ENCODE measurements around the gene TNS4. TPM values are rescaled to one million over a fixed set of nuclear protein-coding genes. Genes with fewer than 3 reads are reported as not detected.

TNS4 gene
- polyA plus RNA-seq, 1 donor, result 0.10 TPM

DNA sequence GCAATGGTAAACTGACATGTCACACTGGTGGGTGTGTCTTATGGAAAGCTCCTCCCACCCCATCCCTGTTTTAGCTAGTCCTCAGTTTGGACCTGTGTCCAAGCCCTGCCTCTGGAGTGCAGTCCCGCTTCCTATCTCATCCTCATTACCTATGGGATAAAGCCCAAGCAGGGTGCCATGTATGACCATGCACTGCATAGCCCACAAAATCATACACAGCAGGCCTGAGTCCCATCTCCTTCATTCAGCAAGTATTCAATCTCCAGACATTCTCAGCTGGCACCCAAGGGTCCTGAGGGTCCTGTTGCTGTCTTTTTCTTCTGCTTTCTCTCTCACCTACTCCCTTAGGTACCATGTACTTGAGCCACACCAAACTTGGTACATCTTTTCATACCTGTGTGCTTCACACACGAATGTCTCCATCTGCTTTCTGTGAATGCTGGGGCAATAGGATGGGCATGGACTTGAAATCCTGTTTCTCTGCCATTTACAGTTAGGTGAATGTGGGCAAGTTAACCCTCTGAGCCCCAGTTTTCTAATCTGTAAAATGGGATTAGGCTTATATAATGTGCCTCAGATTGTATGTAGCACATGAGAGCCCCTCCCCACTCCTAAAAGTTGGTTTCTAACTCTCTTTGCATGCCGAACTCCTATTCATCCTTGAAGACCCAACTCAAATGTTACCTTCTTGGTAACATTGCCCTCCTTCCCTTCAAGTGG, 28.5 kb downstream of the TNS4 start:
- DNase-seq, result no peak

DNA sequence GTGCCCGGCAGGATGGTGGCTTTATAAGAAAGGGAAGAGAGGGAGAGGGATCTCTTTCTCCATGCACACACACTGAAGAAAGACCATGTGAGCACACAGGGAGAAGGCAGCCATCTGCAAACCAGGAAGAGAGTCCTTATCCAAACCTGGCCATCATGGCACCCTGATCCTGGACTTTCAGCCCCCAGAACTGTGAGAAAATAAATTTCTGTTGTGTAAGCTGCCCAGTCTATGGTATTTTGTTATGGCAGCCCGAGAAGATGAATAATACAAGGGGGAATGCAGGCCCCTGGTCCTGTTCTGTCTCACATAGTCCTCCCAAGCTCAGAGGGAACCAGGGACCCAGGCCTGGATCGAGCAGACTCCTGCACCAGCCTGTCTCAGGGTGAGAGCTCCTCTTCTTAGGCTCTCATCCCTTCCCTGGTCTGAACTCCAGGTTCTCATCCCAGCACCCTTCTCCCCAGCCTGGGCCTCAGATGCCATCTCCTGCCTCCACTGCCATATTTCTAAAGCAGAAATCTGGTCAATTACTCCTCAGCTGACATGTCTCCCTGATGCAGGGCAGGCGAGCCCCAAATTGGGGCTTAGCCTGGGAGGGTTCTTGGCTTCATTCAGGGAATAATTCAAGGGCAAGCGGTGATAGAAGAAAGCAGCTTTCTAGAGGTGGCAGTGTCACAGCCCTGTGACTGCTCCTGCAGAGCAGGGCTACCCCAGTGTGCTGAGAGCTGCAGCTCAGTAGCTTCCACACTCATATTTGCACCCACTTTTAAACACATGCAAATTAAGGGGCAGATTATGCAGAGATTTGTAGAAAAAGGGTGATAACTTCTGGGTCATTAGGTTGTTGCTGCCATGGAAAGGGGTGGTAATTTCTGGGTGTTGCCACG, 29.3 kb downstream of the TNS4 start:
- DNase-seq, result no peak

DNA sequence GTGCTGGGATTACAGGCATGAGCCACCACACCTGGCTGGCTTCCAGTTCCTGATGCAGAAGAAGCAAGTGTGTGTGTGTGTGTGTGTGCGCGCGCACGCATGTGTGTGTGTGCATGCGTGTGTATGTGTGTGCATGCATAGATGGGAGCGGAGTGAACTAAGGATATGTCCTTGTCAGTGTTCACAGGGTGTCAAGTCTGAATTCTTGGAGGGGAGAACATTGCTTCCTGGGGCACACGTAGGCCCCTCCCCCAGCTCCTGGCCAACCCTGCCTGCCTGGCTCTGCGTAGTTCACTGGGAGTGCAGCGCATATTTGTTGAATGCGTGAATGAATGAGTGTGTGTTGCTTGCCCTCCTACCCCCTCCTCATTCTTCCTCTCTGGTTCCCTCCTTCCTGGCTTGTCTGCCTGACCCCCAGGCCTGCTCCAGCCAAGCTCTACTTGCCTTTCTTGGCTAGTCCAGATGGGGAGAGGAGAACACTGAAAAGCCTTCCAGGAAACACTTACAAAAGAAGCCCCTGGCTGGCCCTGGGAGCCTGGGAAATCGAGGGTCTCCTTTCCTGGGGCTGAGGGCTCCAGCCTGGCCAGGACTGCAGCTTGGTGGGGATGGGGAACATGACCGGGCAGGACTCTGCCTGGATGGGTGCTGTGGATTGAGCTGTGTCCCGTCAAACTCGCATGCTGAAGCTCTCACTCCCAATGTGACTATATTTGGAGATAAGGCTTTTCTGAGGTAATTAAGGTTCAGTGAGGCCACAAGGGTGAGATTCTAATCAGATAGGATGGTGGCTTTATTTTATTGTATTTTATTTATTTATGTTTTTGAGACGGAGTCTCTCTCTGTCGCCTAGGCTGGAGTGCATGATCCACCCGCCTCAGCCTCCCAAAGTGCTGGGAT, 30.2 kb downstream of the TNS4 start:
- no peak for DNase-seq

DNA sequence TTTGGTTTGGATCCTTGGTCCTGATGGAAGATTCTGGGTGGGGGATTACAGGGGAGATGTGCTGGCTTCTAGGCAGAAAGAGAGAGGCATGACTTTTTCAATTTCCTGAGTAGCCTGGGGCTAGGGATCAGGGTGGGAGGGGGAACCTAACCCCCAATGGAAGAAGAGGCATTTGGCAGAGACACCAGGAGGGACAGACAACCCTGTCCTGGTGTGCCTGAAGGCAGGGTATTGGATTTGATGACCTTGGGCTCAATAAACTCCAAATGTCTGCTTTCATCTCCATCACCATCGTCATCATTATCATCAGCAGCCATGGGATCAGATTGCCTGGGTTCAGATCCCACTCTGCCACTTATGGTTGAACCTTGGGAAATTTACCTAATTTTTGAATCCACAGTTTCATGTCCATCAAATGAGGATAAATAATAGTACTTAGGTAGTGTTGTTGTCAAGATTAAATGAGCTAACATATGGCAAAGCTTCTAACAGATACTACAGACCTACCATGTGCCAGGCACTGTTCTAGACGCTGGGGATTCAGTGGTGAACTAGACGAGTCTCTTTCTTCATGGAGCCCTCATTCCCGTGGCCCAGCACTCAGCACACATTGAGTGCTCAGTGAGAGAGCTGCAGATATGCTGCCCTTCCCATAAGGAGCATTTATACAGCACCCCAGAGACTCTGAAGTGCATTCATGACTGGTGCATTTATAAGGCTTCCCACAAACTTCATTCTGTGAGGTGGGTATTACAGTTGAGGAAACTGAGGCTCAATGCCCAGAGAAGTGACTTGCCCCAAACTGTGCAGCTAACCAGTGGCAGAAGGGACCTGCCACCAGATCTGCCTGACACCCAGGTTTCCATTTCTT, 31.4 kb downstream of the TNS4 start:
- no peak for DNase-seq

DNA sequence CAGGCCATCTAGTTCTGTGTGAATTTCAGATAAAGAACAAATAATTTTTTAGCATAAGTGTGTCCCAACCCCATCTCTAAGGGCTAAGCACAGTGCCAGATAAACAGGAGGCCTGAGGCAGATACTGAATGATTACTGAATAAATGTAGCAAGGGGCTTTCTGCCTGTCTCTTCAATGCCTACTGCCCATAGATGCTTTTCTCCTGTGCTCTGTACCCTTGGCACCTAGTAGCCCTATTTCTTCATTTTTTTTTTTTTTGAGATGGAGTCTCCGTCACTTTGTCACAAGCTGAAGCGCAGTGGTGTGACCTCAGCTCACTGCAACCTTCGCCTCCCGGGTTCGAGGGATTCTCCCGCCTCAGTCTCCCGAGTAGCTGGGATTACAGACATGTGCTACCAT, 32.9 kb downstream of the TNS4 start:
- no peak for DNase-seq

DNA sequence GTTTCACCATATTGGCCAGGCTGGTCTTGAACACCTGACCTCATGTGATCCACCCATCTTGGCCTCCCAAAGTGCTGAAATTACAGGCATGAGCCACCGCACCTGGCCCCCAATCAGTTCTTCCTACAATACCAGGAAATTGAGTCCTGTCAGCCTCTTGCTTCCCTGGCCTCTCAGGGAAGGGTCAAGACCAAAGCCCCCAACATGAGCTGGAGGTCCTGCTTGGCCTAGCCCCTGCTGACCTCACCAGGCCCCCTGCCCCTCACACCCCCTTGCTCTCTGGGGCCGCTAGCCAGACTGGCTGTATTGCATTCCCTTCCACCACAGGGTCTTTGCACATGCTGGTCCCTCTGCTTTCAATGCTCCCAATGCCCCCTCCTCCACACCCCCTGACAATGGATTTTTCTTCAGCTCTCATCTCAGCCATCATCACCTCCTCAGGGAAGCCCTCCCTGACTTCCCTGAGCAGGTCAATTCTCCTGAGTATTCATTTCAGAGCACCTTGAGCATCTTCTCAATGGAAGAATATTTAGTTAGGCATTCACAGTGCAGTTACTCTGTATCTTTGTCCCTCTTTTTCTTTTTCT, 34.0 kb downstream of the TNS4 start:
- no peak for DNase-seq

DNA sequence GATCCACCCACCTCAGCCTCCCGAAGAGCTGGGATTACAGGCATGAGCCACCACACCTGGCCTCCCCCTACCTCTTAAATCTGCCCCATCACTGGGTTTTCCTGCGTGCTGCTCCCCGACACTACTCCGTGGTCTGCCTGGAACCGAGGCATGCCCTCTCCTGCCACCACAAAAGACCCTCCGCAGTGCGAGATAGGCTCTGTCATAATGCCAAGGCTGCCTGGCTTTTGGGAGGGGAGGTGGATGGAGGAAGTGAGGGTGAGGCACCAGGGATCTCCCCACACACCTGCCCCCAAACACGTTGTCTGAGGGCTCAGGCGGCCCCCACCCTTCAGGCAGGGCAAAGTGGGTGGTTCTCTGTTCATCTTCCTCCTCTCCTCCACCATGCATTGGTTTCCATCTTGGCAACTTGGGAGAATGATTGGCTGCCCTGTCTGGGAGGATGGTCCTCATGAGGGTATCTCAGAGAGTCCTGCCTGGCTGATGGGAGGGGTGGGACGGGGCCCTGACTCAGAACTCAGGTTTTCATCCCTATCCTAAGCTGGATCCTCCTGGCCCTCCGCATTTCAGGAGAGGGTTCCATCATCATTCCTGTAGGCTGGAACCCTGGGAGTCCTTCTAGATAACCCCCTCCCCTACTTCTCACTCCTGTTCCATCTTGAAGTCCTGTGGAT, 35.0 kb downstream of the TNS4 start:
- DNase-seq, result no peak

DNA sequence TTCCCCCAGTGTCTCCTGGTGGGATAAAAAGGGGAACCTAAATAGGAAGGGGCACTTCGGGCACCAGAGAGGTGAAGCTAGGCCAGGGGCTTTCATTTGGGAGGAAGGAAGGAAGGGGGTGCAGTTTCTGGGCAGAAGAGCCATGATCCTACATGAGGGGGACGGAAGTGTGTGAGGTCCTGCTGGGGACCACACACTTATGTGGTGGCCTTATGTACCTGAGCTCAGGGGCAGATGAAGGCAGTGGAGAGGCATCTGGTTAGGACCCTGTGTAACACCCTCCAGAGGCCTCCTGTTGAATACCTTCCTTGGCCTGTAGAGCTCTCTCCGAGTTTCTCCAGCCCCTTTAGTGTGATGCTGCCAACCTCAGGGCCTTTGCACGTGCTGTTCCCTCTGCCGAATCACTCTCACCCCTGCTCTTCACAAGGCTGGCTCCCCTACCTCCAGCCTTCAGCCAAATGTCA, 37.0 kb downstream of the TNS4 start:
- DNase-seq, result no peak

DNA sequence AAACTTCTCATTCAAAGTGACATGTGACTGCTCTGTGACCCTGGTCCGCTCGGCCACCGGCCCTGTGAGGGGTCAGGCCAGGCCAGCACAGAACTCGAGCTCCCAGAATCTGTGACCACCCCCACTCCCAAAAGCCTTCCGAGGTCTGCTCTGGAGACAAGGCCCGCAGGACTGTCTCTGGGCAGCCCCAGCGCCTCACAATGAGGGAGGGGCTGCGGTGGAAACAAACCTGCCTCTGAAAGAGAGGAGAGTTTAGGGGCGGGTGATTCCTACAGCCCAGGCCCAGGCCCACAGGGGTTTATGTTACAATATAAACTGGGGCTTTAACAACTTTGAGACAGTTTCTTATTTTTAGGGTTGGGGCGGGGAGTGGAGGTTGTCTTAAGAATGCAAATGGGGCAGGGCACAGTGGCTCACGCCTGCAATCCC, 38.3 kb downstream of the TNS4 start:
- no peak for DNase-seq

DNA sequence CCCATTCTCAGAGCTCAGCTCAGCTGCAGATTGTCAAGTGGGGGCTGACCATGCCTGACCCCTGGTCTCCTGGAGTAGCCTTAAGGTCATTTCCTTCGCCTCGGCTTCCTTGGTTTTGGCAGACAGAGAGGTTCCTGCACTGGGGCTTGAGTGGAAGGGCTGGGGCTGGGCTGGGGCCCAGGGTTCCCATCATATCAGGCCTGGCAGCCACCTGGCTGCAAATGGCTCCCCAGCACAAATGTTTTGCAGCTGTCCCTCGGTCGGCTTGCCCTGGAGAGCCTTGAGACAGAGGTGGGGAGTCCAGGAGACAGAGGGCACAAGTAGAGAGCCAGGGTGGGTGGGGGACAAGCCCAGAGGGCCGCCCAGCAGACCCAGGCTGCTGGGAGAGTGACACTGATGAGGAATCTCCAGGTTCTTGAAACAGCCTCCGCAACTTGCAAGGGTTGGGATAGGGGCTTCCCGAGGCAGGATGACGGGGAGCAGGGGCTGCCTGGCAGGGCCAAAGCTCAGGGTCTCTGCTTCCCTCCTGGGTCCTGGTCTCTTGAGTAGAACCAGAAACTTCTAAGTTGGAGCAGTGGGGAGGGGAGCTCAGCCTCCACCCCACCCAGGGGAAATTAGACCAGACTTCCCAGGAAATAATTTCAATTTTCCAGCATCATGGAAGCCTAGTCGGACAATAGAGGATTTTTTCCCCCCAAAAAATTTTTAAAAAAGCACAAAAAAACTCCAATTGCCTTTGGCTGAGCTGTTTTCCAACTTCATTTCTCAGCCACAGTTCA, 38.9 kb downstream of the TNS4 start:
- DNase-seq, result no peak

DNA sequence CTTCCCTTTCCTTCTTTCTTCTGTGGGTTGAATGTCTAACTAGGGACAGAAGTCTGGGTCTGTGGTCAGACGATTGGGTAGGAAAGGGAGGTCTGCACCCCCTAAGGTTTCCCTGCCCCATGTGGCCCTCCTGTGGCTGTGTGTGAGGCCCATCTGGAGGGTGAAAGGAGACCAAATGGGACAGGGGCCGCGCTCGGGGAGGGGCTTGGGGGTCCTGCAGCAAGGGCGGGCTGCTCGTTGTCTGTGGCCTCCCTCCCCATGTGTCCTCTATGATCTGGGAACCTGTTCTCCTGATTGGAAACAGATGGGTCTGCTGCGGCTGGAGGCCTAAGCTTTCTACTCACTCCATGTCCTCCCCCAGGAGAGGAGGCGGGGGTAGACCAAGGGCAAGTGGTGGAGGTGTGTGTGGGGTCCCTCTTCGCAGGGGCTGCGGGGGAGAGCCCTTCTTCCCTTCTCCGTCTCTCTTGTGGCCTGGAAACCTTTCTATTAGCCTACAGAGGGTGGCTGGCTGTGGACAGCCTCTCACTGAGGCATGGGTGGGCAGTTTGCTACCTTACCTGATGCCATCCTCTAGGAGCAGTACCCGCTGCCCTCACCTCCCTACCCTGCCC, 39.6 kb downstream of the TNS4 start:
- DNase-seq, result no peak

DNA sequence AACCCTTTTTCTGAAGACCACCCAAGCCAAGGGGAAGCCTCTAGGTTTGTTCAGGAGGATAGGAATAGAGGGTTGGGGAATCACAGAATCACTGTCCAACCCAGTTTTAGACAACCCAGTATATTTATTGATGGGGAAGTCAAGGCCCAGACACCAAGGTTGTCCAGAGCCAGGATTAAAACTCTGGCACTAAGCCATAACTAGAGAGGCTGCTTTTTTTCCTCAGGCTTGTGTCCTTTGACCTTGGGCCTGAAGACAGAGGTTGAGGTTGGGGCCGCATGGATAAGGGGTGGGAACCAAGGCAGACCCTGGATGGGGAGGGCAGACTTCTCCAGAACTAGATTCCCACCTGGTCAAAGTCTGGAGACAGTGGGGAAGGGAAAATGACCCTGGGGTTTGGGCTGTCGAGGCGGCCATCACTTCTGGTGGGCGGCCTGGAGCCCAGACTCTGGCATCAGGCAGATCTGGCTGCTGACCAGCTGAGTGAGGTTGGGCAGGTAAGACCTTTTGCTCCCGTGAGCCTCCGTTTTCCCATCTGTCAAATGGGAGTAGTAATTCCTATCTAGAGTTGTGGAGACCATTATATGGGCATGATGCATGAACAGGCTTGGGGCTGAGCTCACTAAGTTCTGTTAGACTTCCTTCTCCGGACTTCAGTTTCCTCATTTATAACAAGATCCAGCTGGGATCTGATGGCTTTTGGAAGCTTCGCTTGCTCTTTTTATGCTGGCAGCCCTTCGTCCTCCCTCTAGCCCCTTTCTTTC, 40.3 kb downstream of the TNS4 start:
- DNase-seq, result peak; percentile 60

DNA sequence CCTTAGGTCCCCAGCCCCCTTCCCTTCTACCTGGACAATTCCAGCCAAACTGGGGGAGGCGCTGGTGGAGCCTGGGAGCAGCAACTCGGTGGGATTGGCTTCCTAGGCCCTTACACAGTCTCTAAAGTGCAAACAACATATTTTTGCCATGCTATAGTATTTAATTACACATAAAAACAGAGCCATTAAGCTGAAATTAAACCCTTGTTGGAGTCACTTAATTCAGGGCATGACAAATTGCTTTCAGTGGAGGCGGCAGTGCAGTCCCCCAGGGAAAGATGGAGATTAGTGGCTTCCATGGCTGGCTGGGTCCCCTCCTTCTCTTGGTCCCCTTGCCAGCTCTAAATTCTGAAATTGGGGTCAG, 40.8 kb downstream of the TNS4 start:
- DNase-seq, result peak; percentile 66

DNA sequence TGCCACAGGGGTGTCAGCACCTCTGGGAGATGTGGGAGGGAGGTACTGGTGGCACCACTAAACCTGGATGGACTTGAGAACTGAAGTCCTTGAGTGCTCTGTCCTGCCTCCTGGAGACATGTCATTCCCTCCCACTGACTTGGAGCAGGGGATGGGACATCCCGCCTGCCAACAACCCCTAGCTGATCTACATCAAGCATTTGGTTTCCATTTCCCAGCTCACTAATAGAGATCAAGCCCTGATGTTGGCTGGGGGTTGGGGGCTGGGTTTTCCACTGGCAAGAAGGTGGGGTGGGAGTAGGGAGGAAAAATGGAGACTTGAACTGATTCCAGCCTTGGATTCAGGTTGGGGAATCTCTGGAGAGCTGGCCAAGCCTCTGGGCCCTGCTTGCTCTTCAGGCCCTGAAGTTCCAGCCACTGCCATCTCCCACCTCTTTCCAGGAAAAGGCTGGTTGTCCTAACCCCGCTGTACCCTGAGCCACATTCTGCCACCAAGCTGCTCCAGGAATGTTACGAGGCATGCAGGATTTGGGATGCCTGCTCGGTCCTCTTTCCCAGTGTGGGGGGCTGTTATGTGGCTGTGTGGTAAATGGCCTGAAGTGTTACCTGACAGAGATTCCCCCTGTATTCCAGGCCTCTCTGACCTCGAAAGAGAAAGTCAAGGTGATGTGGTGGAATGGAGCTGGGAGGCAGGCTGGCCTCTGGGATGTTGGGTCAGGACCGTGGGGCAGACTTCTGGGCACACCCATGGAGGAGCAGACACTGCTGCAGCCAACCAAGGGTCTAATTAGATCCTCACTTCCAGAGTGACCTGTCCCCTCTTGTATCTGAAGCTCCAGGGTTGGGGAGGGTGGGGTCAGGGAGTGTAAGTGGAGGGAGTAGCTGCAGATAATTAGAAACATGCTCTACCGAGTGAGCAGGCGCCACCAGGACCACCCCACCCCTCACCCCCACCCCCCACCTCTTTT, 41.5 kb downstream of the TNS4 start:
- DNase-seq, result no peak

DNA sequence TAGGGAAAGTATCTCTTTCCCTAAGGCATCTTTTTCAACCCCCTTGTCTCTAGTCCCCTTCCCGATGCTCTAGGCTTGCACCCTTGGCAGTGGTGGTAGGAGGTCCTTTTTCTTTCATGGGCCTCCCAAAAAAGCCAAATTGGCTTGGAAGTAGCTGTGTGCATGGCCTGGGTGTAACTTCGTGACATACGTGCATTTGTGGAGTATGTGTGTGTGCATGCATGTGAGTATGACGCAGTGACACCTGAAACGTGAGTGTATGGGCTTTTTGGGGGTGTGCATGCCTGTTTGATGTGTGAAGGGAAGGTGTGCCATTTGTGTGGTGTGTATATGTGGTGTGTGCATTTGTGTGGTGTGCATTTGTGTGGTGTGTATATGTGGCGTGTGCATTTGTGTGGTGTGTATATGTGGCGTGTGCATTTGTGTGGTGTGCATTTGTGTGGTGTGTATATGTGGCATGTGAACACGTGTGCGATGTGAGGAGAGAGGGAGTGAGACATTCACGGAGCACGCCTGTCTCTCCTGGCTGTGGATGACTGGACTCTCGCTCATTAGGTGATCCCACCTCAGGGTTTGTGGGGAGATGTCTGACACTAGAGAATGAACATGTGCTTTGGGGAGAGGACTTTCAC, 42.5 kb downstream of the TNS4 start:
- DNase-seq, result no peak

DNA sequence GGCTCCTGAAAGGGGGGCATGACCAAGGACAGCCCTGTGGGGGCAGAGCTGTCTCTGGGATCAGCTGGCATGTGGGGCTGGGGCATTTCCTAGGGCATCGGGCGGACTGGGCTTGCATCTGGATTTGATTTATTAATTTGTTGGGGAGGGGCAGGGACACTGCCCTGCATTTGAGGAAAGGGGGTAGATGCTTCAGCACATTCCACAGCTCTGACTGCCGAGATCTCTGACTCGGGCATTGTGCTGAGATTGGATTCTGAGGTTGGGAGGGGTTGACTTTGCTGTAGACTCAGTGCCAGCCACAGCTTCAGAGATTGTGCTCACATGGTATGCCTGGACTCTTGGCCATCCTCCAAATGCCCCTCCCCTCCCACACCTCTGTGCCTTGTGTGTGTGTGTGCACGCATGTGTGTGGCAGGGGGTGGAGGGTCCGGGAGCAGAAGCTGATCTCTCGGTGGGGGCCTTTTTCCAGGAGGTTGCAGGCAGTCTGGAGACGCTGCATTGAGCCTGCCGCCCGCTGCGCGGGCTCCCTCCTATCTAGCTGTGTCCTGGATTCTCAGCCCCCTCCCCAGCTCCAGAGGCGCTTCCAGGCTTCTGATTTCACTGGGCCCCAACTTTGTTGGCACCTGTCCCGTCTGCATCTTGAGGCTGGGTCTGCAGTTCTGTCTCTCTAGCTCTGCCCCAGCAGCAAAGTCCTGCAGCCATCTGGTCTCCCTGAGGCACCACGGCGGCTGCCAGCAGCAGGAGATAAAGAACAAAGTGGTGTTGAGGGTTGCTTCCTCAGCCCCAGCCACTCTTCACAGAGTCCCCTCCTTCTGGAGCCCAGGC, 43.2 kb downstream of the TNS4 start:
- DNase-seq, result no peak

Measured in left kidney (tissue), 2 donors.